ENCODE results near the gene PTK7.

The PTK7 gene

GRCh38 chr6:43172104-43173007 is 96.2 kb downstream of the PTK7 start:
- Histone ChIP-seq H3K9ac (ENCODE audit: low read length in 2 of 2) (peak overlapping the region; percentile 96 to 97), H3K27me3 (ENCODE audit: control insufficient read depth in 1 of 2, insufficient read depth in 2 of 2, low read length in 2 of 2) (no peaks in the 10 kb centered on the region), H3K9me3 (ENCODE audit: control insufficient read depth in 2 of 2, low read length in 2 of 2) (no peaks in the 10 kb centered on the region), H3K4me1 (ENCODE audit: control insufficient read depth, insufficient read depth, low read length) (peaks cover 47% of the 10 kb centered on the region), H3K36me3 (ENCODE audit: control insufficient read depth in 2 of 2, insufficient read depth in 2 of 2, low read length in 2 of 2) (peaks cover 18 to 19% of the 10 kb centered on the region in 2 donors), H3K27ac (ENCODE audit: low read length) (peak overlapping the region; percentile 100), H3K4me3 (ENCODE audit: low read length in 2 of 2) (peak overlapping the region; percentile 97 to 98)

GRCh38 chr6:43173591-43174262 is 97.6 kb downstream of the PTK7 start:
- peak overlapping the region; percentile 97 to 98 for H3K4me3 ChIP-seq (ENCODE audit: low read length in 2 of 2)

GRCh38 chr6:43174263-43175112 is 98.4 kb downstream of the PTK7 start:
- Histone ChIP-seq H3K4me1 (ENCODE audit: control insufficient read depth, insufficient read depth, low read length) (peaks cover 47% of the 10 kb centered on the region), H3K27ac (ENCODE audit: low read length) (peak overlapping the region; percentile 100), H3K9ac (ENCODE audit: low read length in 2 of 2) (peak overlapping the region; percentile 96 to 97), H3K27me3 (ENCODE audit: control insufficient read depth in 1 of 2, insufficient read depth in 2 of 2, low read length in 2 of 2) (no peaks in the 10 kb centered on the region), H3K4me3 (ENCODE audit: low read length in 2 of 2) (peak overlapping the region; percentile 97 to 98), H3K9me3 (ENCODE audit: control insufficient read depth in 2 of 2, low read length in 2 of 2) (no peaks in the 10 kb centered on the region), H3K36me3 (ENCODE audit: control insufficient read depth in 2 of 2, insufficient read depth in 2 of 2, low read length in 2 of 2) (peaks cover 33 to 35% of the 10 kb centered on the region in 2 donors)

More at GRCh38 chr6:43173591-43174262, 97.6 kb downstream of the PTK7 start:
- no peaks in the 10 kb centered on the region for H3K27me3 ChIP-seq (ENCODE audit: control insufficient read depth in 1 of 2, insufficient read depth in 2 of 2, low read length in 2 of 2)
- H3K4me1 ChIP-seq (ENCODE audit: control insufficient read depth, insufficient read depth, low read length), result peaks cover 47% of the 10 kb centered on the region
- H3K36me3 ChIP-seq (ENCODE audit: control insufficient read depth in 2 of 2, insufficient read depth in 2 of 2, low read length in 2 of 2), result peaks cover 26 to 27% of the 10 kb centered on the region in 2 donors
- peak overlapping the region; percentile 100 for H3K27ac ChIP-seq (ENCODE audit: low read length)
- no peaks in the 10 kb centered on the region for H3K9me3 ChIP-seq (ENCODE audit: control insufficient read depth in 2 of 2, low read length in 2 of 2)
- H3K9ac ChIP-seq (ENCODE audit: low read length in 2 of 2), result peak overlapping the region; percentile 96 to 97

- Histone ChIP-seq H3K27me3 (ENCODE audit: control insufficient read depth in 1 of 2, insufficient read depth in 2 of 2, low read length in 2 of 2) (no peaks in the 10 kb centered on the region), H3K36me3 (ENCODE audit: control insufficient read depth in 2 of 2, insufficient read depth in 2 of 2, low read length in 2 of 2) (peaks cover 34 to 38% of the 10 kb centered on the region in 2 donors), H3K27ac (ENCODE audit: low read length) (peak overlapping the region; percentile 100), H3K9ac (ENCODE audit: low read length in 2 of 2) (peak overlapping the region; percentile 10 to 58), H3K4me3 (ENCODE audit: low read length in 2 of 2) (no peak overlapping the region), H3K4me1 (ENCODE audit: control insufficient read depth, insufficient read depth, low read length) (peaks cover 41% of the 10 kb centered on the region), H3K9me3 (ENCODE audit: control insufficient read depth in 2 of 2, low read length in 2 of 2) (no peaks in the 10 kb centered on the region)
Measured at GRCh38 chr6:43175676-43176422, 99.7 kb downstream of the PTK7 start.

- Histone ChIP-seq H3K9ac (ENCODE audit: low read length in 2 of 2) (peak overlapping the region; percentile 10 to 58), H3K9me3 (ENCODE audit: control insufficient read depth in 2 of 2, low read length in 2 of 2) (no peaks in the 10 kb centered on the region), H3K36me3 (ENCODE audit: control insufficient read depth in 2 of 2, insufficient read depth in 2 of 2, low read length in 2 of 2) (peaks cover 34 to 40% of the 10 kb centered on the region in 2 donors), H3K27ac (ENCODE audit: low read length) (peak overlapping the region; percentile 100), H3K27me3 (ENCODE audit: control insufficient read depth in 1 of 2, insufficient read depth in 2 of 2, low read length in 2 of 2) (no peaks in the 10 kb centered on the region), H3K4me1 (ENCODE audit: control insufficient read depth, insufficient read depth, low read length) (peaks cover 47% of the 10 kb centered on the region), H3K4me3 (ENCODE audit: low read length in 2 of 2) (no peak overlapping the region)
Measured at GRCh38 chr6:43176423-43176786, 100.3 kb downstream of the PTK7 start.

GRCh38 chr6:43178150-43178549 is 102.0 kb downstream of the PTK7 start:
- Histone ChIP-seq H3K36me3 (ENCODE audit: control insufficient read depth in 2 of 2, insufficient read depth in 2 of 2, low read length in 2 of 2) (peaks cover 34 to 40% of the 10 kb centered on the region in 2 donors), H3K27ac (ENCODE audit: low read length) (no peak overlapping the region)

GRCh38 chr6:43178951-43179830 is 103.1 kb downstream of the PTK7 start:
- H3K4me1 ChIP-seq (ENCODE audit: control insufficient read depth, insufficient read depth, low read length), result peaks cover 47% of the 10 kb centered on the region
- H3K27me3 ChIP-seq (ENCODE audit: control insufficient read depth in 1 of 2, insufficient read depth in 2 of 2, low read length in 2 of 2), result no peaks in the 10 kb centered on the region
- no peak overlapping the region for H3K4me3 ChIP-seq (ENCODE audit: low read length in 2 of 2)
- no peak overlapping the region for H3K9ac ChIP-seq (ENCODE audit: low read length in 2 of 2)
- H3K27ac ChIP-seq (ENCODE audit: low read length), result peak overlapping the region; percentile 24
- peaks cover 34 to 40% of the 10 kb centered on the region in 2 donors for H3K36me3 ChIP-seq (ENCODE audit: control insufficient read depth in 2 of 2, insufficient read depth in 2 of 2, low read length in 2 of 2)
- no peaks in the 10 kb centered on the region for H3K9me3 ChIP-seq (ENCODE audit: control insufficient read depth in 2 of 2, low read length in 2 of 2)

More at GRCh38 chr6:43178150-43178549, 102.0 kb downstream of the PTK7 start:
- Histone ChIP-seq H3K9ac (ENCODE audit: low read length in 2 of 2) (peak overlapping the region in 1 of 2 donors; percentile 21), H3K4me3 (ENCODE audit: low read length in 2 of 2) (no peak overlapping the region), H3K9me3 (ENCODE audit: control insufficient read depth in 2 of 2, low read length in 2 of 2) (no peaks in the 10 kb centered on the region), H3K27me3 (ENCODE audit: control insufficient read depth in 1 of 2, insufficient read depth in 2 of 2, low read length in 2 of 2) (no peaks in the 10 kb centered on the region), H3K4me1 (ENCODE audit: control insufficient read depth, insufficient read depth, low read length) (peaks cover 51% of the 10 kb centered on the region)

GRCh38 chr6:43180058-43180457 is 103.9 kb downstream of the PTK7 start:
- Histone ChIP-seq H3K4me3 (ENCODE audit: low read length in 2 of 2) (no peak overlapping the region), H3K27ac (ENCODE audit: low read length) (no peak overlapping the region), H3K36me3 (ENCODE audit: control insufficient read depth in 2 of 2, insufficient read depth in 2 of 2, low read length in 2 of 2) (peaks cover 33 to 45% of the 10 kb centered on the region in 2 donors), H3K4me1 (ENCODE audit: control insufficient read depth, insufficient read depth, low read length) (peaks cover 40% of the 10 kb centered on the region), H3K9ac (ENCODE audit: low read length in 2 of 2) (no peak overlapping the region), H3K9me3 (ENCODE audit: control insufficient read depth in 2 of 2, low read length in 2 of 2) (no peaks in the 10 kb centered on the region), H3K27me3 (ENCODE audit: control insufficient read depth in 1 of 2, insufficient read depth in 2 of 2, low read length in 2 of 2) (no peaks in the 10 kb centered on the region)

- Histone ChIP-seq H3K27me3 (ENCODE audit: control insufficient read depth in 1 of 2, insufficient read depth in 2 of 2, low read length in 2 of 2) (no peaks in the 10 kb centered on the region), H3K27ac (ENCODE audit: low read length) (no peak overlapping the region), H3K36me3 (ENCODE audit: control insufficient read depth in 2 of 2, insufficient read depth in 2 of 2, low read length in 2 of 2) (peaks cover 27 to 43% of the 10 kb centered on the region in 2 donors), H3K4me1 (ENCODE audit: control insufficient read depth, insufficient read depth, low read length) (peaks cover 31% of the 10 kb centered on the region), H3K4me3 (ENCODE audit: low read length in 2 of 2) (peak overlapping the region in 1 of 2 donors; percentile 8), H3K9ac (ENCODE audit: low read length in 2 of 2) (peak overlapping the region in 1 of 2 donors; percentile 79), H3K9me3 (ENCODE audit: control insufficient read depth in 2 of 2, low read length in 2 of 2) (no peaks in the 10 kb centered on the region)
Measured at GRCh38 chr6:43180985-43181384, 104.9 kb downstream of the PTK7 start.

Data from stomach smooth muscle (tissue), 2 donors.